ENCODE measurements around the gene SLC45A3.

- TF ChIP-seq CTCF (IDR thresholded peaks at IDR 0.05; ENCODE audit: extremely low read depth in 1 of 2, insufficient read depth in 1 of 2, low read depth in 1 of 2, low read length in 2 of 2) = no peak
- no peak for TF ChIP-seq MAX (IDR thresholded peaks at IDR 0.05; ENCODE audit: insufficient read depth, insufficient read length)
- no peak for TF ChIP-seq EZH2 (IDR thresholded peaks at IDR 0.05; ENCODE audit: borderline replicate concordance, low read depth, low read length, severe bottlenecking)
- no peak for TF ChIP-seq JUN (IDR thresholded peaks at IDR 0.05; ENCODE audit: borderline replicate concordance, insufficient read depth, insufficient read length, low read depth)
- no peak for TF ChIP-seq POLR2A (IDR thresholded peaks at IDR 0.05; ENCODE audit: low read depth, low read length)
- TF ChIP-seq MYC (IDR thresholded peaks at IDR 0.05; ENCODE audit: low read depth, low read length) = no peak
- TF ChIP-seq POLR2AphosphoS5 (IDR thresholded peaks at IDR 0.05; ENCODE audit: insufficient read depth, low read depth, low read length) = no peak
- TF ChIP-seq FOS (IDR thresholded peaks at IDR 0.05; ENCODE audit: borderline replicate concordance, insufficient read depth, low read length) = no peak
Measured at GRCh38 chr1:205660361-205660760, 19.9 kb downstream of the SLC45A3 start.

Measured in endothelial cell of umbilical vein (primary cell).